HepG2 (cell line): ENCODE results near the gene ACAD8. TPM values are rescaled to one million over a fixed set of nuclear protein-coding genes. Genes with fewer than 3 reads are reported as not detected.

Experiments
- ATAC-seq: fragments of 200-7000 bp; cut with Tn5 transposase; 3 replicates; pipeline ENCODE4 v1.9.1; 2020; ENCODE audit warnings: mild to moderate bottlenecking, moderate library complexity
- BruUV-seq: library from RNA; stranded (reverse); fragments of 400-500 nt; replicated peaks from 2 replicates; lab custom pipeline; 2021; lab: Mats Ljungman, UMichigan
- CTCF ChIA-PET: fragments of 300-600 bp; formaldehyde crosslinking; extraction: SDS; loops from one replicate; lab custom pipeline; 2021; ENCODE audit warnings: low total read pairs, inconsistent platforms, low intra/inter-chr PET ratio; lab: Yijun Ruan, JAX
- POLR2A ChIA-PET: fragments of 350-600 bp; sonication (Branson Sonifier 250); formaldehyde crosslinking; loops from one replicate; lab custom pipeline; 2020; ENCODE audit warnings: antibody characterized with exemption, inconsistent platforms; lab: Yijun Ruan, JAX
- DNase-seq: peaks from one replicate; pipeline ENCODE4 v3.0.0-alpha.2; 2015; ENCODE audit warnings: low spot score
- FAIRE-seq: peaks from 3 replicates; lab custom pipeline; 2011; peaks lifted over from hg19 to GRCh38; lab: Jason Lieb, UNC
- H2AFZ ChIP-seq: one replicate; pipeline ENCODE4 v1.6.1; 2011; ENCODE audit warnings: low read length, inconsistent platforms
- H3K27ac ChIP-seq: fragments of 300-600 bp; 3 replicates; pipeline ENCODE4 v1.8.0; 2011; ENCODE audit warnings: mixed run types, mild to moderate bottlenecking, mixed read lengths, low read length, inconsistent platforms; ENCODE audit not compliant: insufficient read depth; ENCODE audit errors: extremely low read length
- H3K27me3 ChIP-seq, 2 experiments: fragments of 200-600 bp in 1 of 2; 2 replicates in 1 of 2; 3 replicates in 1 of 2; pipeline versions ENCODE4 v1.6.0 to v1.8.0; 2011; ENCODE audit warnings: low read length in 2 of 2, mild to moderate bottlenecking in 2 of 2, moderate library complexity in 2 of 2, inconsistent platforms in 1 of 2; ENCODE audit not compliant: insufficient read depth in 2 of 2, control insufficient read depth in 1 of 2
- H3K36me3 ChIP-seq, 2 experiments: fragments of 200-600 bp in 1 of 2; replicated peaks in 1 of 2; 2 replicates in 1 of 2; 3 replicates in 1 of 2; pipeline versions ENCODE4 v1.5.1 to v1.8.0; 2011; ENCODE audit warnings: low read length in 2 of 2, inconsistent platforms in 1 of 2; ENCODE audit not compliant: insufficient read depth in 2 of 2, control insufficient read depth in 1 of 2
- H3K4me1 ChIP-seq: 2 replicates; pipeline ENCODE4 v1.5.1; 2012; ENCODE audit warnings: low read length, inconsistent platforms; ENCODE audit not compliant: insufficient read depth
- H3K4me2 ChIP-seq: 2 replicates; pipeline ENCODE4 v1.6.0; 2011; ENCODE audit warnings: low read depth, low read length, inconsistent platforms
- H3K4me3 ChIP-seq, 3 experiments: fragments of 200-600 bp in 1 of 3; sonication (generic), shearing (Covaris generic) in 1 of 3; replicated peaks in 1 of 3; 2 replicates each; pipeline ENCODE4 v1.5.1; 2011 to 2016; ENCODE audit warnings: low read length in 3 of 3, inconsistent platforms in 2 of 3, low read depth in 2 of 3, mild to moderate bottlenecking in 2 of 3, control low read depth in 1 of 3, mixed read lengths in 1 of 3; ENCODE audit not compliant: insufficient read depth in 1 of 3
- H3K79me2 ChIP-seq: one replicate; pipeline ENCODE4 v1.6.1; 2011; ENCODE audit warnings: low read length, inconsistent platforms; ENCODE audit not compliant: insufficient read depth
- H3K9ac ChIP-seq: 2 replicates; pipeline ENCODE4 v1.6.0; 2011; ENCODE audit warnings: mild to moderate bottlenecking, low read depth, low read length, inconsistent platforms; ENCODE audit not compliant: insufficient read depth
- H3K9me3 ChIP-seq: 2 replicates; pipeline ENCODE4 v1.5.1; 2012; ENCODE audit warnings: mild to moderate bottlenecking, low read length
- H4K20me1 ChIP-seq: 2 replicates; pipeline ENCODE4 v1.6.0; 2011; ENCODE audit warnings: inconsistent platforms, mild to moderate bottlenecking, low read length, moderate library complexity; ENCODE audit not compliant: insufficient read depth
- CREM ChIP-seq, 2 experiments: sonication (generic) in 1 of 2; formaldehyde crosslinking in 1 of 2; IDR thresholded peaks; 2 replicates each; pipeline versions ENCODE4 v1.4.0 to v1.6.1; 2016 to 2020; ENCODE audit warnings: antibody characterized with exemption in 1 of 2, mild to moderate bottlenecking in 1 of 2, missing genetic modification reagents in 1 of 2
- FOXO1 ChIP-seq: sonication (generic); formaldehyde crosslinking; IDR thresholded peaks from 2 replicates; pipeline ENCODE4 v1.4.0; 2020; ENCODE audit warnings: missing genetic modification reagents
- FOXO4 ChIP-seq: sonication (generic); formaldehyde crosslinking; conservative IDR thresholded peaks from 2 replicates; pipeline ENCODE4 v1.8.1; 2023; ENCODE audit warnings: missing genetic modification reagents
- HOXD1 ChIP-seq: sonication (generic); formaldehyde crosslinking; IDR thresholded peaks from 2 replicates; pipeline ENCODE4 v1.5.0; 2020; ENCODE audit warnings: missing genetic modification reagents
- JARID2 ChIP-seq: sonication (generic); formaldehyde crosslinking; IDR thresholded peaks from 2 replicates; pipeline ENCODE4 v1.8.1; 2023; ENCODE audit warnings: missing genetic modification reagents, inconsistent platforms; ENCODE audit not compliant: insufficient replicate concordance
- KDM4B ChIP-seq: sonication (generic); formaldehyde crosslinking; IDR thresholded peaks from 2 replicates; pipeline ENCODE4 v1.4.0; 2020; ENCODE audit warnings: missing genetic modification reagents
- TGIF2 ChIP-seq: IDR thresholded peaks from 2 replicates; pipeline ENCODE4 v1.6.1; 2016; ENCODE audit warnings: control low read depth, missing compliant biosample characterization
- THAP8 ChIP-seq: sonication (generic); formaldehyde crosslinking; IDR thresholded peaks from 2 replicates; pipeline ENCODE4 v1.5.1; 2020; ENCODE audit warnings: missing genetic modification reagents, mild to moderate bottlenecking, borderline replicate concordance
- XRCC5 ChIP-seq: fragments of 200-400 bp; formaldehyde crosslinking; optimal IDR thresholded peaks from 2 replicates; pipeline ENCODE3; 2017; ENCODE audit warnings: mild to moderate bottlenecking, low read length
- ZNF414 ChIP-seq: sonication (generic); formaldehyde crosslinking; IDR thresholded peaks from 2 replicates; pipeline ENCODE4 v1.5.0; 2020; ENCODE audit warnings: missing genetic modification reagents
- ZNF598 ChIP-seq: sonication (generic); formaldehyde crosslinking; IDR thresholded peaks from 2 replicates; pipeline ENCODE4 v1.5.1; 2020; ENCODE audit warnings: mild to moderate bottlenecking, missing genetic modification reagents, borderline replicate concordance
- ZNF619 ChIP-seq: sonication (generic); formaldehyde crosslinking; IDR thresholded peaks from 2 replicates; pipeline ENCODE4 v1.4.0; 2020; ENCODE audit warnings: mild to moderate bottlenecking, missing genetic modification reagents
- ZSCAN20 ChIP-seq: sonication (generic); formaldehyde crosslinking; IDR thresholded peaks from 2 replicates; pipeline ENCODE4 v1.4.0; 2020; ENCODE audit warnings: missing genetic modification reagents, mild to moderate bottlenecking, borderline replicate concordance
- ZZZ3 ChIP-seq: sonication (generic); formaldehyde crosslinking; IDR thresholded peaks from 2 replicates; pipeline ENCODE4 v1.4.0; 2020; ENCODE audit warnings: missing genetic modification reagents, mild to moderate bottlenecking, borderline replicate concordance
- WGBS: methylation state at CpG from one replicate; pipeline ENCODE4 v1.1.6; 2017; ENCODE audit warnings: low lambda C conversion rate; 5-methylcytosine and 5-hydroxymethylcytosine counted together
- in situ Hi-C: cut with HindIII; loops from 2 replicates; pipeline ENCODE4 v1.10.0; 2017; ENCODE audit warnings: low pct_unique_long_range_greater_than_20kb; ENCODE audit not compliant: extremely low pct_ligation_motif_present
- intact Hi-C: fragments of 100-400 bp; cut with micrococcal nuclease; formaldehyde crosslinking; loops from one replicate; pipeline ENCODE4 v1.10.0; 2022; ENCODE audit not compliant: unreplicated experiment
- polyA plus RNA-seq, 8 experiments: library from polyadenylated mRNA; depleted of rRNA in 3 of 8; stranded (reverse) in 7 of 8; unstranded in 1 of 8; fragments of >200 nt; fragmentation: Illumina TruSeq in 4 of 8; extraction: Trizol in 4 of 8; gene quantifications; 2 replicates each; pipeline versions ENCODE4 v1.2.1 to v1.2.3, GENCODE V29; 2011 to 2016; ENCODE audit warnings: low read depth in 4 of 8, missing spikeins in 1 of 8, mixed read lengths in 1 of 8; ENCODE audit not compliant: insufficient read depth in 1 of 8
- total RNA-seq, 5 experiments: library from RNA; depleted of rRNA; stranded (reverse); fragments of >200 nt; fragmentation: Illumina TruSeq; extraction: Trizol; gene quantifications; 2 replicates each; pipeline ENCODE4 v1.2.3, GENCODE V29; 2016; ENCODE audit warnings: low read depth in 1 of 5

Gene ACAD8
- total and polyA plus RNA-seq, 2 of the 13 experiments (the other 11 are each of a cell fraction or from before 2014, with no cell fraction given): 13.5 to 20.3 TPM

- ChIA-PET POLR2A (no interaction called here), CTCF (no interaction called here)
- H3K4me2 ChIP-seq: no peak overlapping the region
- no peak overlapping the region for H3K4me3 ChIP-seq
- no peak overlapping the region for H3K9ac ChIP-seq
- in situ Hi-C loops (no loop called here), intact Hi-C loops (no loop called here)
- H3K79me2 ChIP-seq: no peaks in the 10 kb centered on the region
- H3K27ac ChIP-seq: no peak overlapping the region
- no peaks in the 10 kb centered on the region for H4K20me1 ChIP-seq
- ATAC-seq (no peak), FAIRE-seq (no peak), DNase-seq (no peak)
- H3K36me3 ChIP-seq: peaks cover 4 to 26% of the 10 kb centered on the region in 2 experiments; a peak in 3 of 5 replicates
- WGBS: 88% methylated on average over 5 of the region's 7 CpGs
- no peaks in the 10 kb centered on the region for H3K4me1 ChIP-seq
- no peaks in the 10 kb centered on the region for H3K9me3 ChIP-seq
- TF ChIP-seq THAP8 (CRISPR knock-in tag) (no peak), ZNF619 (CRISPR knock-in tag) (no peak), CREM (IDR thresholded peaks at IDR 0.05) (no peak), CREM (CRISPR knock-in tag; IDR thresholded peaks at IDR 0.05) (no peak), ZNF598 (no peak), XRCC5 (no peak), ZNF414 (CRISPR knock-in tag) (no peak), JARID2 (CRISPR knock-in tag) (no peak), ZSCAN20 (CRISPR knock-in tag) (no peak), TGIF2 (CRISPR knock-in tag) (no peak), ZZZ3 (CRISPR knock-in tag) (no peak), KDM4B (CRISPR knock-in tag) (no peak), HOXD1 (no peak), FOXO1 (CRISPR knock-in tag) (no peak), FOXO4 (CRISPR knock-in tag) (no peak)
- BruUV-seq: no TSS peak
- H2AFZ ChIP-seq: no peak overlapping the region
- no peaks in the 10 kb centered on the region for H3K27me3 ChIP-seq
Observed at GRCh38 chr11:134264966-134265764, 11.8 kb downstream of the ACAD8 start.
